ENCODE data around the gene AEBP1. TPM values are rescaled to one million over a fixed set of nuclear protein-coding genes. Genes with fewer than 3 reads are reported as not detected.

The AEBP1 gene
- total RNA-seq, 1 experiment from 2014 or later, result 49.3 TPM

DNA sequence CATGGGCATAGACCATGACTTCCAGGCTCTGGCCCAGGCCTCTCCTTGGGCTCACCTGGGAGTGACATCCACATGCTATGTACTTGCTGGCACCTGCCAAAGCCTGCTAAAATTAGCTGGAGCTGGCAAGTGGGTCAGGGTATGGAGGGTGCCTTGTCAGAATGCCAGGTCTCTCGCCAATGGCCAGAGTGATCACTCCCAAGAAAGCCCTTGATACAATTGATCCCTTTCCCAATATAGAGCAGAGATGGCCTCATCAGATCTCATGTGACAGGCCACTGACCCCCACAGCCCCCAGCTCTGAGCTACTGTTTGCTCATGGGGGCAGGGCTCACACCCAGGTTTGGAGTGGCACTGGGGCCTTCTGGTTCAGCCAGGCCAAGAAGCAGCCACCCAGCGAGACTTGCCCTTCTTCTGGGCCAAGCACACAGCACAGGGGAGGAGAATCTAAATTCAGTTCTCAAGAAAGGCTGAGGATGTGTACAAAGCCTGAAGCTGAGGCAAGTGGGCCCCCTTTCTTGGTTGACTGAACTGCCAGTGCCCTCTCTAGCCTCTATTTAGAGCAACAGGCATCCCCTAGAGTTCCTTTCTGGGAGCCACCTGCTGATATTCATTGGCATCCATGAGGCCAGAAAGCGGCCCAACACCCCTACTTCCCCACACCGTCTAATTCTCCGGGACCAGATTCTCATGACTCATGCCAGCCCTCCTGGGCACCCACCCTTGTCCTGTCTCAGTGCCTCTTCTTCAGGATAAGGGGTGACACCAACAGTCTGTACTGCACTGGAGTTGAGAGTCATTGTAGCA, 55.9 kb downstream of the AEBP1 start:
- Mint-ChIP-seq H3K36me3 (ENCODE audit: insufficient read depth in 1 of 3, low read depth in 3 of 3) (no peaks in the 10 kb centered on the region), H3K4me3 (no peak overlapping the region), H3K27ac (no peak overlapping the region), H3K4me1 (peaks cover 15 to 18% of the 10 kb centered on the region in 2 experiments), H3K27me3 (ENCODE audit: low read depth) (peaks cover 2% of the 10 kb centered on the region), H3K9me3 (no peaks in the 10 kb centered on the region)
- Histone ChIP-seq H4K91ac (ENCODE audit: insufficient read length, low read depth, low read length) (no peak overlapping the region), H3K4ac (ENCODE audit: low read depth, low read length) (no peak overlapping the region), H3K4me2 (ENCODE audit: insufficient read depth, insufficient read length, low read length) (no peak overlapping the region), H2BK20ac (ENCODE audit: low read depth, low read length, poor library complexity, severe bottlenecking) (no peak overlapping the region), H2BK15ac (ENCODE audit: low read depth, low read length) (no peak overlapping the region), H4K5ac (ENCODE audit: insufficient read length, low read depth, low read length) (no peak overlapping the region), H3K4me1 (ENCODE audit: insufficient read depth, low read length) (no peaks in the 10 kb centered on the region; the same call in 1 of the 2 replicates), H3K27ac (ENCODE audit: insufficient read length, low read depth, low read length) (no peak overlapping the region), H3K23me2 (ENCODE audit: insufficient read length, low read depth, low read length, poor library complexity, severe bottlenecking) (no peaks in the 10 kb centered on the region), H2AFZ (ENCODE audit: low read length) (no peak overlapping the region), H3K18ac (ENCODE audit: insufficient read length, low read depth, low read length) (no peak overlapping the region), H3K14ac (ENCODE audit: insufficient read depth, low read length) (no peak overlapping the region), H3K27me3 (ENCODE audit: insufficient read depth, low read length) (no peaks in the 10 kb centered on the region; the same call in 1 of the 2 replicates), H2AK5ac (ENCODE audit: insufficient read length, low read length) (no peak overlapping the region), H3K79me1 (ENCODE audit: insufficient read depth, low read depth, low read length, poor library complexity, severe bottlenecking) (no peaks in the 10 kb centered on the region), H3K56ac (ENCODE audit: insufficient read length, low read depth, low read length) (no peak overlapping the region), H3K23ac (ENCODE audit: insufficient read length, low read depth, low read length) (no peak overlapping the region), H2BK12ac (ENCODE audit: insufficient read length, low read depth, low read length) (no peak overlapping the region), H2BK120ac (ENCODE audit: low read depth, low read length, poor library complexity, severe bottlenecking) (no peak overlapping the region), H4K20me1 (ENCODE audit: control insufficient read depth, insufficient read depth, insufficient read length) (no peaks in the 10 kb centered on the region), H3T11ph (ENCODE audit: low read length) (no peak overlapping the region), H3K79me2 (ENCODE audit: insufficient read depth, low read length) (no peaks in the 10 kb centered on the region), H2BK5ac (ENCODE audit: insufficient read length, low read length) (no peak overlapping the region), H3K9ac (ENCODE audit: extremely low read depth, insufficient read length, low read length) (no peak overlapping the region), H4K8ac (replicated peaks; ENCODE audit: insufficient read length, low read depth, low read length) (no peak overlapping the region), H3K9me3 (ENCODE audit: control insufficient read depth, low read depth, low read length) (no peaks in the 10 kb centered on the region)
- DNase-seq, result no peak
- TF ChIP-seq, protein P1, sequence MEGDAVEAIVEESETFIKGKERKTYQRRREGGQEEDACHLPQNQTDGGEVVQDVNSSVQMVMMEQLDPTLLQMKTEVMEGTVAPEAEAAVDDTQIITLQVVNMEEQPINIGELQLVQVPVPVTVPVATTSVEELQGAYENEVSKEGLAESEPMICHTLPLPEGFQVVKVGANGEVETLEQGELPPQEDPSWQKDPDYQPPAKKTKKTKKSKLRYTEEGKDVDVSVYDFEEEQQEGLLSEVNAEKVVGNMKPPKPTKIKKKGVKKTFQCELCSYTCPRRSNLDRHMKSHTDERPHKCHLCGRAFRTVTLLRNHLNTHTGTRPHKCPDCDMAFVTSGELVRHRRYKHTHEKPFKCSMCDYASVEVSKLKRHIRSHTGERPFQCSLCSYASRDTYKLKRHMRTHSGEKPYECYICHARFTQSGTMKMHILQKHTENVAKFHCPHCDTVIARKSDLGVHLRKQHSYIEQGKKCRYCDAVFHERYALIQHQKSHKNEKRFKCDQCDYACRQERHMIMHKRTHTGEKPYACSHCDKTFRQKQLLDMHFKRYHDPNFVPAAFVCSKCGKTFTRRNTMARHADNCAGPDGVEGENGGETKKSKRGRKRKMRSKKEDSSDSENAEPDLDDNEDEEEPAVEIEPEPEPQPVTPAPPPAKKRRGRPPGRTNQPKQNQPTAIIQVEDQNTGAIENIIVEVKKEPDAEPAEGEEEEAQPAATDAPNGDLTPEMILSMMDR (conservative IDR thresholded peaks at IDR 0.05), result no peak
- WGBS (ENCODE audit: extremely low coverage, insufficient read length, low lambda C conversion rate), result no CpG with 5 or more reads among the region's 5 CpGs
